Loucy (cell line): ENCODE measurements around the gene TTC16.
A peak's percentile ranks its signal among the peaks of the same experiment; 100 is the strongest.

Experiments used
- H2AFZ ChIP-seq: fragments of 200-600 bp; sonication (generic); 2 replicates; pipeline ENCODE4 v1.6.0; 2016; ENCODE audit warnings: antibody characterized with exemption, mild to moderate bottlenecking, low read length, moderate library complexity
- H3F3A ChIP-seq: fragments of 200-600 bp; 2 replicates; pipeline ENCODE4 v1.6.0; 2016; ENCODE audit warnings: antibody characterized with exemption, low read depth, mild to moderate bottlenecking
- H3K27me3 ChIP-seq: fragments of 200-600 bp; sonication (generic); 2 replicates; pipeline ENCODE4 v1.6.1; 2014; ENCODE audit warnings: low read length, mild to moderate bottlenecking; ENCODE audit not compliant: insufficient read depth, poor library complexity, severe bottlenecking
- H3K36me3 ChIP-seq: fragments of 200-600 bp; sonication (generic); 2 replicates; pipeline ENCODE4 v1.6.1; 2016; ENCODE audit warnings: low read length; ENCODE audit not compliant: insufficient read depth
- H3K4me1 ChIP-seq: fragments of 200-600 bp; sonication (generic); 2 replicates; pipeline ENCODE4 v1.5.1; 2014; ENCODE audit warnings: low read length, mild to moderate bottlenecking; ENCODE audit not compliant: insufficient read depth, poor library complexity, severe bottlenecking
- H3K4me2 ChIP-seq: fragments of 200-600 bp; sonication (generic); 2 replicates; pipeline ENCODE4 v1.6.0; 2014; ENCODE audit warnings: antibody characterized with exemption, low read length, low read depth, mild to moderate bottlenecking; ENCODE audit not compliant: poor library complexity, severe bottlenecking
- H3K4me3 ChIP-seq: fragments of 200-600 bp; sonication (generic); 2 replicates; pipeline ENCODE4 v1.5.1; 2014; ENCODE audit warnings: low read length, mild to moderate bottlenecking, mixed read lengths; ENCODE audit not compliant: poor library complexity, severe bottlenecking
- H3K79me2 ChIP-seq: fragments of 200-600 bp; sonication (generic); 2 replicates; pipeline ENCODE4 v1.6.1; 2014; ENCODE audit warnings: low read length; ENCODE audit not compliant: insufficient read depth
- H3K9ac ChIP-seq: fragments of 200-600 bp; sonication (generic); 2 replicates; pipeline ENCODE4 v1.6.0; 2014; ENCODE audit warnings: mild to moderate bottlenecking, low read depth, low read length, moderate library complexity; ENCODE audit not compliant: poor library complexity, severe bottlenecking
- H3K9me2 ChIP-seq: fragments of 200-600 bp; sonication (generic); replicated peaks from 2 replicates; pipeline ENCODE4 v1.6.1; 2016; ENCODE audit warnings: low read depth, low read length, mixed read lengths
- H3K9me3 ChIP-seq: fragments of 200-600 bp; sonication (generic); 2 replicates; pipeline ENCODE4 v1.6.1; 2014; ENCODE audit warnings: mild to moderate bottlenecking, antibody characterized with exemption, low read length, low read depth; ENCODE audit not compliant: insufficient read depth
- H4K20me1 ChIP-seq: fragments of 200-600 bp; sonication (generic); 2 replicates; pipeline ENCODE4 v1.6.0; 2014; ENCODE audit warnings: antibody characterized with exemption, low read length, mild to moderate bottlenecking; ENCODE audit not compliant: insufficient read depth, poor library complexity, severe bottlenecking
- EZH2phosphoT487 ChIP-seq: fragments of 200-600 bp; IDR thresholded peaks from 2 replicates; pipeline ENCODE4 v1.6.1; 2018; ENCODE audit warnings: antibody characterized with exemption, mild to moderate bottlenecking, moderate library complexity, borderline replicate concordance
- TF ChIP-seq, protein P1 (sequence below): fragments of 200-600 bp; sonication (generic); conservative IDR thresholded peaks from 2 replicates; pipeline ENCODE4 v1.5.1; 2014; ENCODE audit warnings: mild to moderate bottlenecking, antibody characterized with exemption, low read length

Gene TTC16

DNA sequence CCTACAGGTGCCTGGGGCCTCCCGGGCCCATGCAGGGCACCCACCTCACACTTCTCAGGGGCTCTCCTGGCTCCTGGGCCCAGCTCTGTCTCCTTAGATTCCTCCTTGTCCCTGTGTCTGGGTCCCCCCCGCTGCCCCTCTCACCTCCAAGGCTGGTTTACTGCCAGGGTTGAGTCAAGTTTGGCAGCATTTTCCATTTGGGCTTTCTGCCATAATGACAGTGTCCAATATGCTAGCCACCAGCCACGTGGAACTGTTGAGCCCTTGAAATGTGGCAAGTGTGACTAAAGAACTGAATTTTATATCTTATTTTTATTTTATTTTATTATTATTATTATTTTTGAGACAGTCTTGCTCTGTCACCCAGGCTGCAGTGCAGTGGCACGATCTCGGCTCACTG lies 1.9 kb downstream of the TTC16 start:
- no peaks in the 10 kb centered on the region for H3K9me2 ChIP-seq
- no peak overlapping the region for H3K9ac ChIP-seq

DNA sequence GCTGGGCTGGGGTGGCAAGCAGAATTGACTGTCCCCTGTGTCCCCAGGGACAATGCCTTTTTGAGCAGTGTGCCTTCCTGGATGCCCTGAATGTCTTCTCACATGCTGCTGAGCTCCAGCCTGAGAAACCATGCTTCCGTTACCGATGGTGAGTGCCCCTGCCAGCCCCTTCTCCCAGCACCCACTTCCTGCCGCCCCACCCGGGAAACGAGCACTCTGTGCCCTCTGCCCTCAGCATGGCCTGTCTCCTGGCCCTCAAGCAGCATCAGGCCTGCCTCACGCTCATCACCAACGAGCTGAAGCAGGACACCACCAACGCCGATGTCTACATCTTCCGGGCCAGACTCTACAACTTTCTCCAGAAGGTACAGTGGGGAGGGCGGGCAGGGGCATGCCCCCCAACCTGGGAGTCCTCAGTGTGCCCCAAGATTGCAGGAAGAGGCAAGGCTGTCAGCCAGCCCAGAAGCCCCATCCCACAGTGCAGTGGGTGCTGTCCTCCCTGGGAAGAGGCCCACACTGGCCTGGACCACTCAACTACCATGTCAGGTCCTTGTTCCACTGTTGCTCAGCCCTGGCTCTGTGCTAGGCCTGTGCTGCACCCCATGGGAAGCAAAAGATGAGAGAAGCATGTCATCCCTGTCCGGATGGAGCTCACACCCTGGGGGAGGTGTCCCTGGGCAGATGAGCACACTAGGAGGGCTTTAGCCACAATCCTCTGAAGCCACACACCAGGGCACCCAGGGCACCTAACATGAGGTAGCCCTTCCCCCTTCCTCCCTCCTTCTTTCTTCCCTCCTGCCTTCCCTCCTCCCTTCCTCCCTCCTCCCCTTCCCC lies 4.4 kb downstream of the TTC16 start:
- no peaks in the 10 kb centered on the region for H3K9me2 ChIP-seq
- TF ChIP-seq EZH2phosphoT487 = no peak
- TF ChIP-seq, protein P1, sequence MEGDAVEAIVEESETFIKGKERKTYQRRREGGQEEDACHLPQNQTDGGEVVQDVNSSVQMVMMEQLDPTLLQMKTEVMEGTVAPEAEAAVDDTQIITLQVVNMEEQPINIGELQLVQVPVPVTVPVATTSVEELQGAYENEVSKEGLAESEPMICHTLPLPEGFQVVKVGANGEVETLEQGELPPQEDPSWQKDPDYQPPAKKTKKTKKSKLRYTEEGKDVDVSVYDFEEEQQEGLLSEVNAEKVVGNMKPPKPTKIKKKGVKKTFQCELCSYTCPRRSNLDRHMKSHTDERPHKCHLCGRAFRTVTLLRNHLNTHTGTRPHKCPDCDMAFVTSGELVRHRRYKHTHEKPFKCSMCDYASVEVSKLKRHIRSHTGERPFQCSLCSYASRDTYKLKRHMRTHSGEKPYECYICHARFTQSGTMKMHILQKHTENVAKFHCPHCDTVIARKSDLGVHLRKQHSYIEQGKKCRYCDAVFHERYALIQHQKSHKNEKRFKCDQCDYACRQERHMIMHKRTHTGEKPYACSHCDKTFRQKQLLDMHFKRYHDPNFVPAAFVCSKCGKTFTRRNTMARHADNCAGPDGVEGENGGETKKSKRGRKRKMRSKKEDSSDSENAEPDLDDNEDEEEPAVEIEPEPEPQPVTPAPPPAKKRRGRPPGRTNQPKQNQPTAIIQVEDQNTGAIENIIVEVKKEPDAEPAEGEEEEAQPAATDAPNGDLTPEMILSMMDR = no peak
- peaks cover 15% of the 10 kb centered on the region for H3K4me1 ChIP-seq
- H2AFZ ChIP-seq = peak overlapping the region; percentile 29; the same call in 1 of the 2 replicates
- no peak overlapping the region for H3K4me3 ChIP-seq
- H3K9me3 ChIP-seq = no peaks in the 10 kb centered on the region
- H3K4me2 ChIP-seq = no peak overlapping the region
- H3K27me3 ChIP-seq = no peaks in the 10 kb centered on the region
- H3F3A ChIP-seq = no peaks in the 10 kb centered on the region
- H4K20me1 ChIP-seq = no peaks in the 10 kb centered on the region
- H3K79me2 ChIP-seq = no peaks in the 10 kb centered on the region
- H3K9ac ChIP-seq = peak overlapping the region; percentile 5
- H3K36me3 ChIP-seq = no peaks in the 10 kb centered on the region

More for the DNA sequence above, 1.9 kb downstream of the TTC16 start:
- Histone ChIP-seq H2AFZ (no peak overlapping the region), H4K20me1 (no peaks in the 10 kb centered on the region), H3F3A (no peaks in the 10 kb centered on the region), H3K79me2 (no peaks in the 10 kb centered on the region), H3K9me3 (no peaks in the 10 kb centered on the region), H3K27me3 (no peaks in the 10 kb centered on the region), H3K4me1 (peaks cover 19% of the 10 kb centered on the region), H3K36me3 (no peaks in the 10 kb centered on the region), H3K4me3 (no peak overlapping the region), H3K4me2 (no peak overlapping the region)
- no peak for TF ChIP-seq EZH2phosphoT487
- TF ChIP-seq, protein P1 = no peak

DNA sequence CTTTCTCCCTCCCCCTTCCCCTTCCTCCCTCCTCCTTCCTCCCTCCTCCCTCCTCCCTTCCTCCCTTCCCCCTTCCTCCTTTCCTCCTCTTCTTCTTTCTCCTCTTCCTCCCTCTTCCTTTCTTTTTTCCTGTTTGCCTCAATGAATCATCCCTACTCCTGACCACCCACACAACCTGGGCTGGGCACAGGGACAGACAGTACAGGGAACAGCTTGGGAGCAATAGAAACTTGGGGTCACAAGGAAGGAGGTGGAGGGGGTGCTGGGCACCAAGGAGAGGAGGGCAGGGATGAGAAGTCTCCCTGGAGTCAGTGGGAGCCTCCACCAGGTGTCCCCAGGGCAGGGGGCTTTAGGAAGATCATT lies 5.0 kb downstream of the TTC16 start:
- Histone ChIP-seq H4K20me1 (no peaks in the 10 kb centered on the region), H3K9ac (no peak overlapping the region), H3F3A (no peaks in the 10 kb centered on the region), H3K4me3 (no peak overlapping the region), H3K4me1 (peaks cover 15% of the 10 kb centered on the region), H3K9me3 (no peaks in the 10 kb centered on the region), H3K4me2 (no peak overlapping the region), H2AFZ (no peak overlapping the region), H3K79me2 (no peaks in the 10 kb centered on the region), H3K9me2 (no peaks in the 10 kb centered on the region), H3K27me3 (no peaks in the 10 kb centered on the region), H3K36me3 (no peaks in the 10 kb centered on the region)
- no peak for TF ChIP-seq EZH2phosphoT487
- TF ChIP-seq, protein P1 = no peak
